ENCODE measurements around the gene CACNA1A. TPM values are rescaled to one million over a fixed set of nuclear protein-coding genes. Genes with fewer than 3 reads are reported as not detected.
"Not testable (repeated sequence)": the region's sequence is repeated elsewhere in the genome, so short reads cannot be mapped to it uniquely, and the experiment has no call there.

CACNA1A gene
- polyA plus RNA-seq, 10 donors: 0.84 to 5.1 (median 2.4) TPM

DNA sequence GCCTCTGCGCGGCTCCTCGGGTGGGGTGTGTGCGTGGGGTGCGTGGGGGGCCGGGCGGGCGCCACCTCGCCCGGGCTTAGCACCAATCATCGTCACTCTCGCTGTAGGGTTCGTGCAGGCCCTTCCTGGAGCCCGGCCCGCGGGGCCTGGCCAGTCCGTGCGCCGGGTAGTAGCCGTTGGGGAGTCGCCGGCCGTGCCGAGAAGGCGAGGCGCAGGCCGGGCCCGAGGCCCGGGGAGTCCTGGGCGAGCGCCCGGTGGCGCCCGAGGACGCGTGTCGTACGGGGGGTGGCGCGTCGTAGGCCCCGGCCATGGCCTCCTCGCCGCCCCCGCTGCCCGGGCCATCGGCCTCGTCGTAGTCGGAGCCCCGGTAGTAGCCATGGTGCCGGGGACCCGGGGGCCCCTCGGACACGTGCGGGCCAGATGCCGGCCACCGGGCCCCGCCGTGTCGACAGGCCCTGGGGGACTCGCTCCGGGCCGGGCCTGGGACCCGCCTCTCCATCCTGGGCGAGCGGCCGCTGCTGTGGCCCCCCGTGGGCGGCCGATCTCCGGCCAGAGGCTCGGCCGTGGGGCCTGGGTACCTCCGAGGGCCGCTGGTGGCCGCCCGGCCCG, 298.9 kb downstream of the CACNA1A start:
- no peak for DNase-seq

DNA sequence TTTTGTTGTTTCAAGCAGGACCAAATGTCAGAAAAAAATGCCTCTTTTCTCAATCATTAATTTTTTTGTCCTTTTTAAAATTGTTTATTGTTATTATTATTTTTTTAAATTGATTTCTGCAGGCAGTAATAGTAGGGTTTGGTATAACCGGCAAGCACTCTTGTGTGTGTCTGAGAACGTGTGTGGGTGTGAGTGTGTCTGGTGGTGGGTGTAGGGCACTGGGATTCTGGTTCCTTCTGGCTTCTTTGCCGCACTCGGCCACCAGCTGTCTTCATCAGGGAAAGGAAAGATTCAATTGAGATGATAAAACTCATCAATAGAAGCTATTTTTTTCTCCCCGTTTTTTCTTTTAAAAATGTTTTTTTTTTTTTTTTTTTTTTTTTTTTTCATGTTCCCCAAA, 299.7 kb downstream of the CACNA1A start:
- no peak for DNase-seq

DNA sequence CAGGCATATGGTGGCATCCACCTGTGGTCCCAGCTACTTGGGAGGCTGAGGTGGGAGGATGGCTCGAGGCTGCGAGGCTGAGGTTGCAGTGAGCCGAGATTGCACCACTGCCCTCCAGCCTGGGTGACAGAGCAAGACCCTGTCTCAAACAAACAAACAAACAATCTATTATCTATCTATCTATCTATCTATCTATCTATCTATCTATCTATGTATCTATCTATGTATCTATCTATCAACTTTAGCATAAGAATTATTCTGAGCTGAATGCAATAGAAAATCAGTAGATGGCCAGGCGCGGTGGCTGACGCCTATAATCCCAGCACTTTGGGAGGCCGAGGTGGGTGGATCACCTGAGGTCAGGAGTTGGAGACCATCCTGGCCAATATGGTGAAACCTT, 304.2 kb downstream of the CACNA1A start:
- not testable (repeated sequence) for DNase-seq

DNA sequence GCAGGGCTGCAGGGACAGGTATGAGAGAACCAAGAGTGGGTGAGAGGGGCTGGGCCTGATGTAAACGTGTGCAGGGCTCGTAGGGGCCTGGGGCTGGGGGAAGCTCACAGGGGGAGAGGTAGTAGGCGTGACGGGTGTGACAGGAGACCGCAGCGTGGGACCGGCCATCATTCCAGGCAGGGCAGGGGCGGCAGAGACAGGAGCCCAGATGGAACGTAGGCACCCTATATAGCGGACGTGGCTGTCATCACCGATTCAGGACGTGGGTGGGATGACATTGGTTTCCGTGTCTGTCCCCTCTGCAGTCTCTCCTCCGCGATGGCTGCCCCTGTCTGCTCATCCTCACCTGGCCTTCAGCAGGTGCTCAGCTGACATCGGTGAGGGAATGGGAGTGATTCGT, 307.6 kb downstream of the CACNA1A start:
- DNase-seq: no peak

DNA sequence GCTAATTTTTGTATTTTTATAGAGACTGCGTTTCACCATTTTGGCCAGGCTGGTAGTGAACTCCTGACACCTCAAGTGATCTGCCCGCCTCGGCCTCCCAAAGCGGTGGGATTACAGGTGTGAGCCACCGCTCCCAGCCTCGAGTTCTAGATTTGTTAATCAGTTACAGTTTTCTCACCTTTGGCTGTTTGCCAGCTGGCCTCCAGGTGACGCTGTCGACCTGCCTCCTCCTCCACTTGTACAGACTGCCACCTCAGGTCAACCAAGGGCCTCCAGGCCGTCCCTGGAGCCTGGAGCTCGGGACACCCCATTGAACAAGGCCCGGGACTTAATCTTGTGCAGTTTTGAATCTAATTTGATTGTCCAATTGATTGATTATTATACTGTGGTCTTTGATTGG, 310.6 kb downstream of the CACNA1A start:
- no peak for DNase-seq

DNA sequence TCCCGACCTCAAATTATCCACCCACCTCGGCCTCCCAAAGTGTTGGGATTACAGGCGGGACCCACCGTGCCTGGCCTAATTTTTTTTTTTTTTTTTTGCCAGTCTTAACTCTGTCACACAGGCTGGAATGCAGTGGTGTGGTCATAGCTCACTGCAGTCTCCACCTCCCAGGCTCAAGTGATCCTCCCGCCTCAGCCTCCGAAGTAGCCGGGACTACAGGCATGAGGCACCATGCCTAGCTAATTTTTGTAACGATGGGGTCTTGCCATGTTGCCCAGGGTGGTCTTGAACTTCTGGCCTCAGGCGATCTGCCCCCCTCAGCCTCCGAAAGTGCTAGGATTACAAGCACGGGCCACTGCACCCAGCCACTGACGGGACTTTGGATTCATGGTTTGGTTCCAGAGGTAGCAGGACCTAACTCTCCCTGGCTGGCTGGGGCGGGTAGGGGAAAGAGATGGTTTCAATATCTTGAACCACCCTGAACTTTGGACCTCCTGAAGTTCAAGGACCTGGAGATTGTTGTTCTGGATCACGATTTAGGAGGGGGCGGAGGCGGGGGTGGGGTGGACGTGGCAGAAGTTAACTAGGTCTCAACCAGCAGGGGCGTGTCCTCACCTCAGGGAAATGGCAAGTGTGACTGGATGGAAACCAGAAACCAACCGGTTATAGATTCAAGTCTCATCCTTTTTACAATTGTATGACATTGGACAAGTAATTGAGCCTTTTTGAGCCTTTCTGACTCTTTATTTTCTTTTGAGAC, 315.3 kb downstream of the CACNA1A start:
- DNase-seq: no peak

DNA sequence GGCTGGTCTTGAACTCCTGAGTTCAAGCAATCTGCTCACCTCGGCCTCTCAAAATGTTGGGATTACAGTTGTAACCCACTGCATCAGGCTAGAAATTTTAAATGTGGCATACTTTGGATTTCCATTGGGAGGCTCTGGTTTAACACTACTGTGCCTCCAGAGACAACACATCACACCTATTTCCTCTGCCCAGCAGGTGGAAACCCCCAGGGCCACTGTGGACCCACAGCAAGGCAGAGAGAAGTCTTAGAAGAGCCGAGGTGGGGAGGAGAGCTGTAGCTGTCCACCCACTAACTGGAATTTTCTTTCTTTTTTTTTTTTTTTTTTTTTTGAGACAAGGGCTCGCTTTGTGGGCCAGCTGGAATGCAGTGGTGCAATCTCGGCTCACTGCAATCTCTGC, 316.7 kb downstream of the CACNA1A start:
- no peak for DNase-seq

DNA sequence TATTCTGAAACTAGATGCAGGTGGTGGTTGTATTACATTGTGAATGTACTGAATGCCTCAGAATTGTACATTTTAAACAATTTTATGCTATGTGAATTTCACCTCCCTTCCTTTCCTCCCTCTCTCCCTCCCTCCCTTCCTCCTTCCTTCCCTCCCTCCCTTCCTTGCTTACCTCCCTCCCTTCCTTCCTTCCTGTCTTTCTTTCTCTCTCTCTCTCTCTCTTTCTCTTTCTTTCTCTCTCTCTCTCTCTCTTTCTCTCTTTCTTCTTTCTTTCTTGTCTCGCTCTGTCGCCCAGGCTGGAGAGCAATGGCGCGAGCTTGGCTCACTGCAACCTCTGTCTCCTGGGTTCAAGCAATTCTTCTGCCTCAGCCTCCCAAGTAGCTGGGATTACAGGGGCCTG, 318.9 kb downstream of the CACNA1A start:
- no peak for DNase-seq

DNA sequence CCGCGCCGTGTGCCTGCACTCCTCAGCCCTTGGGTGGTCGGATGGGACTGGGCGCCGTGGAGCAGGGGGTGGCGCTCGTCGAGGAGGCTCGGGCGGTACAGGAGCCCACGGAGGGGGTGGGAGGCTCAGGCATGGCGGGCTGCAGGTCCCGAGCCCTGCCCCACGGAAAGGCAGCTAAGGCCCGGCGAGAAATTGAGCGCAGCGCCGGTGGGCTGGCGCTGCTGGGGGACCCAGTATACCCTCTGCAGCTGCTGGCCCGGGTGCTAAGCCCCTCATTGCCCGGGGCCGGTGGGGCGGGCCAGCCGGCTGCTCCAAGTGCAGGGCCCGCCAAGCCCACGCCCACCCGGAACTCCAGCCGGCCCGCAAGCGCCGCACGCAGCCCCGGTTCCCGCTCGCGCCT, 319.6 kb downstream of the CACNA1A start:
- not testable (repeated sequence) for DNase-seq

DNA sequence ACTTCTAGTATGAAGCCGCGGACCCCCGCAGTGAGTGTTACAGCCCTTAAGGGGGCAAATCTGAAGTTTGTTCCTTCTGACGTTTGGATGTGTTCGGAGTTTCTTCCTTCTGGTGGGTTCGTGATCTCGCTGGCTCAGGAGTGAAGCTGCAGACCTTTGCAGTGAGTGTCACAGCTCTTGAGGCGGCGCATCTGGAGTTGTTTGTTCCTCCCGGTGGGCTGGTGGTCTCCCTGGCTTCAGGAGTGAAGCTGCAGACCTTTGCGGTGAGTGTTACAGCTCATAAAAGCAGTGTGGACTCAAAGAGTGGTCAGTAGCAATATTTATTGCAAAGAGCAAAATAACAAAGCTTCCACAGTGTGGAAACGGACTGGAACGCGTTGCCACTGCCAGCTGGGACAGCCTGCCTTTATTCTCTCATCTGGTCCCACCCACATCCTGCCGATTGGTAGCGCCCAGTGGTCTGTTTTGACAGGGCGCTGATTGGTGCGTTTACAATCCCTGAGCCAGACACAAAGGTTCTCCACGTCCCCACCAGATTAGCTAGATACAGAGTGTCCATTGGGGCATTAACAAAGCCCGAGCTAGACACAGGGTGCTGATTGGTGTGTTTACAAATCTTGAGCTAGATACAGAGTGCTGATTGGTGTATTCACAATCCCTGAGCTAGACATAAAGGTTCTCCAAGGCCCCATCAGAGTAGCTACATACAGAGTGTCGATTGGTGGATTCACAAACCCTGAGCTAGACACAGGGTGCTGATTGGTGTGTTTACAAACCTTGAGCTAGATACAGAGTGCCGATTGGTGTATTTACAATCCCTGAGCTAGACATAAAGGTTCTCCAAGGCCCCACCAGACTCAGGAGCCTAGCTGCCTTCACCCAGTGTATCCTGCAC, 320.3 kb downstream of the CACNA1A start:
- DNase-seq: not testable (repeated sequence)

DNA sequence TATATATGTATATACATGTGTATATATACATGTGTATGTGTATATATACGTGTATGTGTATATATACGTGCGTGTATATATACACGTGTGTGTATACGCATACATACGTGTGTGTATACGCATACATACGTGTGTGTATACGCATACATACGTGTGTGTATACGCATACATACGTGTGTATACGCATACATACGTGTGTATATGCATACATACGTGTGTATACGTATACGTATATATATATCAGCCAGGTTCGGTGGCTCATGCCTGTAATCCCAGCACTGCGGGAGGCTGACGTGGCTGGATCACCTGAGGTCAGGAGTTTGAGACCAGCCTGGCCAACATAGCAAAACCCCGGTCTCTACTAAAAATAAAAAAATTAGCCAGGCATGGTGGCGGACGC, 321.4 kb downstream of the CACNA1A start:
- not testable (repeated sequence) for DNase-seq

DNA sequence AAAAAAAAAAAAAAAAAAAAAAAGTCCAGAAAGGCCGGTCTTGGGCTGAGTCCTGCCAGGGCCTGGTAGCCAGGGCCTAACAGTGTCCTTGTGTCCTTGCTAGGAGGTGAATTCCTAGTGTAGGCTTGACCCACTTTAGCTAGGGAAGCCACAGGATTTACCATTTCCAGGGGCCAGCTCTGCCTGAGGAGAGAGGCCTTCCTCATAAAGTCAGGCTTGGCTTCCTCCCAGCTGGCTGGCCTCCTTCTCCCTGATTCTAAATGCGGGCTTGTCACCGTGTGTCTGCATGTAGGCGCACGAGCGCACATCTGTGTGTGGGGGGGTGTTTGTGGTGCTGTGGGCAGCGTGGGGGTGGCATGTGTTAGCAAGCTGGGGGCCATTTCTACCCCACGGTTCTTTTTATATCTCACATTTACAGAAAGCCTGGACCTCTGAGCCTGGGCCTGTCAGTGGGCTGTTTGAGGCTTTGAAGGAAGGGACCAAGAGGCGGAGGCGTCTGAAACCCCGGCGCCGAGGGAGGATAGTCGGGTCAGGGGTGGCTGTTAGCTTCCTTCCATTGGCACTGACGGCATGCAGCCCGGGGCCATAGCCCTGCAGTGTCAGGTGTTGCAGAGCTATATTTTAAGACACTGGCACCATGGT, 324.4 kb downstream of the CACNA1A start:
- DNase-seq: peak; percentile 76 to 87 (median 79)

DNA sequence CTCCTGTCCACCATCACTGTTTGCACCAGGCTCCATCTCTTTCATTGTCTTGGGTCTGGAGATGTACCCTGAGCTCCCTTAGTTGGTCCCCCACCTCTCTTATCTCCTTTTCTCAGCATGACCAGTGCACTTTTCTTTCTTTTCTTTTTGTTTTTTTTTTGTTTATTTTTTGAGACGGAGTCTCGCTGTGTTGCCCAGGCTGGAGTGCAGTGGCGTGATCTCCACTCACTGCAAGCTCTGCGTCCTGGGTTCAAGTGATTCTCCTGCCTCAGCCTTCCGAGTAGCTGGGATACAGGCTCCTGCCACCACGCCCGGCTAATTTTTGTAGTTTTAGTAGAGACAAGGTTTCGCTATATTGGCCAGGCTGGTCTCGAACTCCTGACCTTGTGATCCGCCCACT, 328.0 kb downstream of the CACNA1A start:
- not testable (repeated sequence) for DNase-seq

DNA sequence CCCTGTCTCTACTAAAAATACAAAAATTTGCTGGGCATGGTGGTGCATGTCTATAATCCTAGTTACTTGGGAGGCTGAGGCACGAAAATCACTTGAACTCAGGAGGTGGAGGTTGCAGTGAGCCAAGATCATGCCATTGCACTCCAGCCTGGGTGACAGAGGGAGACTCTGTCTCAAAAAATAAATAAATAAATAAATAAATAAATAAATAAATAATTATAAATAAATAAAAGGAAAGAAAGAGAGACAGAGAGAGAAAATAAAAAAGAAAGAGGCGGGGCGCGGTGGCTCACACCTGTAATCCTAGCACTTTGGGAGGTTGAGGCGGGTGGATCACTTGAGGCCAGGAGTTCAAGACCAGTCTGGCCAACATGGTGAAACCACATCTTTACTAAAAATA, 328.7 kb downstream of the CACNA1A start:
- DNase-seq: not testable (repeated sequence)

DNA sequence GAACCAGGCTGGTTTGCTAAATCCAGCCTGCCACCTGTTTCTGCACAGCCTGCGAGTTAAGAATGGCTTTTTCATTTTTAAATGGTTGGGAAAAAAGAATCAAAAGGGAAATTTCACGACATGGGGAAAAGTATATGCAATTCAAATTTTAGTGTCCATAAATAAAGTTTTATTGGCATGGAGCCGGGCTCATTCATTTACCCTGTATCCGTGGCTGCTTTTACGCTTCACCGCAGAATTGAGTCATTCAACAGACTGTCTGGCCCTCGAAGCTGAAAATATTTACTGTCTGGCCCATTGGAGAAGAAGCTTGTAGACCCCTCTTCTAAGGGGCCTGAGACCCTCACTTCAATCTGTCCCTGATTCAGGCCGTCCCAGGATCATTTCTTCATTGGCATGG, 329.9 kb downstream of the CACNA1A start:
- no peak for DNase-seq

DNA sequence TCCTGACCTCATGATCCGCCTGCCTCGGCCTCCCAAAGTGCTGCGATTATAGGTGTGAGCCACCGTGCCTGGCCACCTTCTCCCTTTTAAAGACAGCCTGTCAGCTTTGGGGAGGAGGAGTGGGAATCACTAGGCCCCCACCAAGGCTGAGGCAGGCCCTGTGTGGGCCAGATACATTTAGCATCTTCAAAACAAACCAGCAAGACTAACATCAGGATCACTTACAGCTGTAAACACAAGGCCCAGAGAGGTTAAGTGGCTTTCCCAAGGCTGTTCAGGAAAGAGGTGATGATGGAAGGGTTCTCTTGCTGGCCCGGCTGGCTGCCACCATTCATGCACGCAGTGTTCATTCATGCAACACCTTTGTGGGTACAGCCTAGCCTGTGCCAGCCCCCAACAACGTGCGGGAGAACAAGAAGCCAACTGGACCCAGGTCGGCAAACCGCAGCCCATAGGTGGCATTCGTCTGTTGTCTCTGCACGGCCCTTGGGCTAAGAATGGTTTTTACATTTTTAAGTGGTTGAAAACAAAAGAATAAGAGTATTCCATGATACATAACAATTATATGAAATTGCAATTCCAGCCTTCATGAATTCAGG, 333.0 kb downstream of the CACNA1A start:
- DNase-seq: no peak

DNA sequence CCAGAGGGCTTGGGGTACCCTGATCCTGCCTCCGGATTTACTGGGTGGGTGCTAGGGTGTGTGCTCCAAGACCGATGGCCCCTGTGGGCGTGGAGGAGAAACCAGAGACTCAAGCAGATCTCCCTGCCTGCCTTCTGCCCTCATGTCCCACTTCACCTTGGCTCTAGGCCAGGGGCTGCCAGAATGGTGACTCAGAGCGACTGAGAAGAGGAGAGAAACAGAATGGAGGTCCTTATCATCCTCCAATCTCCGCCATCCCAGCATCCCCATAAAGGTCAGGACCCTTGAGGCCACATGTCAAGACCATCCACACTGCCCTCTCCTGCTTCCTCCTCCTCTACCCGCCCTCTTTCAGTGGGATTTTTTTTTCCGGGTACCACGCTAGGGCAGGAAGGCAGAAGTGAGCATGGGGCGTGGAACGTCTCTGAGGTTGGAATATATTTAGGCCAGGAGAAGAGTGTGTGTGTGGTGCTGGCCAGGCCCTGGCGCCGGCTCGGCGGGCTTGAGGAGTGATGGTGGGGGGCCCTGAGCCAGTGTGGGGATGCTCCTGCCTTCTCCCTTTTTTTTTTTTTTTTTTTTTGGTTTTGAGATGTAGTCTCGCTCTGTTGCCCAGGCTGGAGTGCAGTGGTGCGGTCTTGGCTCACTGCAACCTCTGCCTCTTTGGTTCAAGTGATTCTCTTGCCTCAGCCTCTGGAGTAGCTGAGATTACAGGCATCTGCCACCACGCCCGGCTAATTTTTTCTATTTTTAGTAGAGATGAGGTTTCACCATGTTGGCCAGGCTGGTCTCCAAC, 333.7 kb downstream of the CACNA1A start:
- DNase-seq: peak in 2 of 3 donors; percentile 50 to 76

DNA sequence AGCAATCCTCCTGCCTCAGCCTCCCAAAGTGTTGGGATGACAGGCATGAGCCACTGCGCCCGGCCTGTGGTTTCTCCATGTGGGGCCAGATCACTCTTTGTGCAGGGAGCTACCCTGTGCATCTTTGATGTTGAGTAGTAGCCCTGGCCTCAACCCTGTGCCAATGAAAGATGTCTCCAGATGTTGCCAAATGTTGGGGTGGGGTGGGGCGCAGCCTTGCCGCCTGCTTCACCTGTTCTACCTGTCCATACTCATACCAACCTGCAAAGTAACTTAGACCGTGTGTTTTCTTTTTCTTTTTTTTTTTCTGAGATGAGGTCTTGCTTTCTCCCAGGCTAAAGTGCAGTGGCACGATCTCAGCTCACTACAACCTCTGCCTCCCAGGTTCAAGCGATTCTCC, 335.1 kb downstream of the CACNA1A start:
- DNase-seq: no peak

DNA sequence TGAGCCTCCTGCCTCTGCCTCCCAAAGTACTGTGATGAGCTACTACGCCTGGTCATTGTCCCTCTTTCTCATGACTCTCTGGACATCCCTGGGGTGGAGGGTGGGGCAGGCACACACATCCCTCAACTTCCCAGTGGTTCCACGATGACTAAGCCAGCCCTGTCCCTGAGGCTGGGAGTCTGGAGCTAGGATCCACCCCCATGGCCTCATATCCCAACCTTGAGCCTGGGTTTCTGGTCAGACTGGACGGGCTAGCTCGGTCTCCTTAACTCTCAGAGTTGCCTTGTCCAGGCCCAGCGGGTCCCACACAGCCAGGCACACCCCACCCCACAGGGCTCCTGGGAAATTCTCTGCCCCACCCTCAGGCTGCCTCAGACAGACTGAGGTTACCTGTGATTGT, 336.5 kb downstream of the CACNA1A start:
- no peak for DNase-seq

DNA sequence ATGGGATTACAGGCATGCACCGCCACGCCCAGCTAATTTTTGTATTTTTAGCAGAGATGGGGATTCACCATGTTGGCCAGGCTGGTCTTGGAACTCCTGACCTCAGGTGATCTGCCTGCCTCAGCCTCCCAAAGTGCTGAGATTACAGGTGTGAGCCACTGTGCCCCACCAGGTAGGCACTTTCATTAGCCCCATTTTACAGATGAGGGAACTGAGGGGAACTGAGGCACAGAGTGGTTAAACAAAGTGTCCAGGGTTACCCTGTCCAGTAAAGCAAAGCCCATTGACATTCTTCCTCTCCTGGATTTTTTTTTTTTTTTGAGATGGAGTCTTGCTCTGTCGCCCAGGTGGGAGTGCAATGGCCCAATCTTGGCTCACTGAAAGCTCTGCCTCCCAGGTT, 340.1 kb downstream of the CACNA1A start:
- DNase-seq: not testable (repeated sequence)
